ENCODE results near the gene KTN1.

DNA sequence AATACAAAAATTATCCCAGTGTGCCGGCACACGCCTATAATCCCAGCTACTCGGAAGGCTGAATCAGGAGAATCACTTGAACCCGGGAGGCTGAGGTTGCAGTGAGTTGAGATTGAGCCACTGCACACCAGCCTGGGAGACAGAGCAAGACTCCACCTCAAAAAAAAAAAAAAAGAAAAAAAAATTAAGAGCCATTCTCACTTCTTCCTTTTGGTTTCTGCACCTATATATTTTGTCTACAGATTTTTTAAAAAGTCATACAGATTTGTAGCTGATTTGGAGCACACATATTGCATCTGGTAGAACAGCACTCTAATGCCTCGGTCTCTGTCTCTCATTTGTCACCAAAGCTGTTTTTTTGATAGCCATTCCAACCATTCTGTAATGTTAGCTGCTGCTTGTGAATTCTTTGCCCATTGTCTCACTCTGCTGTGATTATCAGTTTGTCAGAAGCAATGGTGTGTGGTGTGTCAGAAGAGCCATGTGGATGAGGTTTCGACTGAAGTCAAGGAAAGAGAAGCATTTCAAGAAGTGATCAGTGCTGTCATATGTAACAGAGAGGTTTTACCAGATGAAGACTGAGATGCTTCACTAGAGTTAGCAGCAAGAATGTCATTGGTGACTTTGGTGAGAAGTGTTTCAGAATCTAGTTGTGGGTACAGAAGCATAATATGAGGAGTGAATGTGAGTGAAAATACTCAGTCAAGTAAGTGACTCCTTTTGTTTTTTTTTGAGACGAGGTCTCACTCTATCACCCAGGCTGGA is 8.7 kb upstream of the KTN1 start:
- TF ChIP-seq, protein P1, sequence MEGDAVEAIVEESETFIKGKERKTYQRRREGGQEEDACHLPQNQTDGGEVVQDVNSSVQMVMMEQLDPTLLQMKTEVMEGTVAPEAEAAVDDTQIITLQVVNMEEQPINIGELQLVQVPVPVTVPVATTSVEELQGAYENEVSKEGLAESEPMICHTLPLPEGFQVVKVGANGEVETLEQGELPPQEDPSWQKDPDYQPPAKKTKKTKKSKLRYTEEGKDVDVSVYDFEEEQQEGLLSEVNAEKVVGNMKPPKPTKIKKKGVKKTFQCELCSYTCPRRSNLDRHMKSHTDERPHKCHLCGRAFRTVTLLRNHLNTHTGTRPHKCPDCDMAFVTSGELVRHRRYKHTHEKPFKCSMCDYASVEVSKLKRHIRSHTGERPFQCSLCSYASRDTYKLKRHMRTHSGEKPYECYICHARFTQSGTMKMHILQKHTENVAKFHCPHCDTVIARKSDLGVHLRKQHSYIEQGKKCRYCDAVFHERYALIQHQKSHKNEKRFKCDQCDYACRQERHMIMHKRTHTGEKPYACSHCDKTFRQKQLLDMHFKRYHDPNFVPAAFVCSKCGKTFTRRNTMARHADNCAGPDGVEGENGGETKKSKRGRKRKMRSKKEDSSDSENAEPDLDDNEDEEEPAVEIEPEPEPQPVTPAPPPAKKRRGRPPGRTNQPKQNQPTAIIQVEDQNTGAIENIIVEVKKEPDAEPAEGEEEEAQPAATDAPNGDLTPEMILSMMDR (IDR thresholded peaks at IDR 0.05; ENCODE audit: insufficient read depth, low read length): no peak
- TF ChIP-seq SPI1 (IDR thresholded peaks at IDR 0.05; ENCODE audit: borderline replicate concordance, low read depth) (no peak), GABPA (IDR thresholded peaks at IDR 0.05; ENCODE audit: low read depth) (no peak), POLR2AphosphoS5 (IDR thresholded peaks at IDR 0.05; ENCODE audit: low read depth) (no peak)
